Stomach (tissue), 9 donors: ENCODE results near the gene CEACAM4. TPM values are rescaled to one million over a fixed set of nuclear protein-coding genes. Genes with fewer than 3 reads are reported as not detected.
"Not testable (repeated sequence)": the region's sequence is repeated elsewhere in the genome, so short reads cannot be mapped to it uniquely, and the experiment has no call there.

ENCODE experiments used
- DNase-seq, 2 donors: peaks; one replicate each; pipeline versions ENCODE4 v3.0.0 to v3.0.0-alpha.2; 2013 to 2019
- H3K27ac ChIP-seq, 5 donors: fragments of 200-600 bp in 4 of 5; sonication (generic) in 4 of 5; one replicate each; pipeline ENCODE4 v1.5.1; 2013 to 2019; ENCODE audit warnings: mild to moderate bottlenecking in 1 of 5, moderate library complexity in 1 of 5
- H3K27me3 ChIP-seq, 3 donors: fragments of 200-600 bp; sonication (generic); one replicate each; pipeline ENCODE4 v1.5.1; 2017 to 2019; ENCODE audit warnings: mixed run types in 1 of 3
- H3K36me3 ChIP-seq, 4 donors: fragments of 200-600 bp; sonication (generic); 1 replicate in 3 of 4; 2 replicates in 1 of 4; pipeline ENCODE4 v1.5.1; 2016 to 2019
- H3K4me1 ChIP-seq, 4 donors: fragments of 200-600 bp; sonication (generic); one replicate each; pipeline ENCODE4 v1.5.1; 2016 to 2019
- H3K4me3 ChIP-seq, 4 donors: fragments of 200-600 bp; sonication (generic) in 3 of 4; one replicate each; pipeline ENCODE4 v1.5.1; 2016 to 2019; ENCODE audit warnings: mild to moderate bottlenecking in 1 of 4
- H3K9me3 ChIP-seq, 4 donors: fragments of 200-600 bp; sonication (generic); one replicate each; pipeline ENCODE4 v1.5.1; 2016 to 2019
- CTCF ChIP-seq, 7 experiments: fragments of 450-650 bp in 4 of 7; fragments of 200-600 bp in 3 of 7; sonication (generic) in 3 of 7; IDR thresholded peaks; one replicate each; pipeline ENCODE4 v1.5.1; 2016 to 2019; ENCODE audit warnings: antibody characterized with exemption in 7 of 7, control low read depth in 2 of 7, mild to moderate bottlenecking in 1 of 7
- EP300 ChIP-seq: sonication (generic); formaldehyde crosslinking; IDR thresholded peaks from one replicate; pipeline ENCODE4 v1.6.1; 2017; ENCODE audit warnings: antibody characterized with exemption
- POLR2A ChIP-seq, 4 donors: fragments of 450-650 bp; IDR thresholded peaks; one replicate each; pipeline ENCODE4 v1.6.1; 2016; ENCODE audit warnings: antibody characterized with exemption in 4 of 4, control low read depth in 2 of 4, mild to moderate bottlenecking in 1 of 4, moderate library complexity in 1 of 4
- POLR2AphosphoS5 ChIP-seq, 3 donors: sonication (generic); formaldehyde crosslinking; IDR thresholded peaks; one replicate each; pipeline ENCODE4 v1.6.1; 2016; ENCODE audit warnings: antibody characterized with exemption in 3 of 3
- WGBS, 5 donors: extraction: QIAGEN DNeasy Blood & Tissue Kit in 3 of 5; methylation state at CpG; one replicate each; pipeline versions ENCODE4 v1.1.5 to v1.1.7; 2013 to 2018; 5-methylcytosine and 5-hydroxymethylcytosine counted together
- intact Hi-C: fragments of 100-400 bp; cut with DNase I; formaldehyde crosslinking; loops from one replicate; pipeline ENCODE4 v1.15.1; 2023; ENCODE audit warnings: low total_unique reads
- polyA plus RNA-seq, 3 donors: library from polyadenylated mRNA; stranded (reverse); fragments of 200-250 nt; gene quantifications; one replicate each; pipeline ENCODE4 v1.2.3, GENCODE V29; 2013
- total RNA-seq, 5 donors: library from RNA; depleted of rRNA; stranded (reverse); fragments of >200 nt; gene quantifications; one replicate each; pipeline versions ENCODE4 v1.1.0 to v1.2.3, GENCODE V29; 2014 to 2016
- donor health status: healthy with polysubstance abuse.
- donor health status: Bipolar disorder and iron deficiency.
- donor health status: healthy.

CEACAM4 gene
- total and polyA plus RNA-seq, 8 donors: 0.63 to 8.3 (median 1.4) TPM; not detected in 4

DNA sequence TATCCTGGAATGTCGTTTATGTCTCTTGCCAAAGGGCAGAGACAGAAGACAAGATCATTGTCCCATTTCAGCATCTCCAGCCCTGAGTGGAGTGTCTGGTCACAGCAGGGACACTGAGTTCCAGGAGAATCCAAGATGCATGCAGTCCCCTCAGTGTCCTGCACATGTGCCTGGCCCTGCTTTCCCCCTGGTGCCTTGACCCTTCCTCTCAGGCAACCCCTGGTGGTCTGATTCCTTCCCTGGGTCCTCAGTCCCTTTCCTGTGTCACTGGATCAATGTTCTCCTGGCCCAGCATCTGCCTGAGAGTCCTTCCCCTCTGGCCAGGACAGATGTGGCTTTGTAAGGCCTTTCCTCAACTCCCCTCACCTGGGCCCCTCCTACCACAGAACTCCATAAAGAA, 41.9 kb downstream of the CEACAM4 start:
- peaks cover 0 to 36% (median 22%) of the 10 kb centered on the region in 4 donors for H3K9me3 ChIP-seq
- 63 to 82% (median 71%) methylated on average over 1 of the region's 1 CpG for WGBS, 5 donors
- intact Hi-C loops: no loop called here
- H3K27me3 ChIP-seq: peaks cover 0 to 21% (median 0%) of the 10 kb centered on the region in 3 donors
- H3K4me1 ChIP-seq: no peaks in the 10 kb centered on the region
- DNase-seq: no peak
- peaks cover 0 to 13% (median 4%) of the 10 kb centered on the region in 4 donors for H3K36me3 ChIP-seq
- TF ChIP-seq CTCF (IDR thresholded peaks at IDR 0.05) (no peak), POLR2AphosphoS5 (IDR thresholded peaks at IDR 0.05) (no peak), POLR2A (IDR thresholded peaks at IDR 0.05) (no peak), EP300 (no peak)
- H3K4me3 ChIP-seq: no peak overlapping the region
- no peak overlapping the region for H3K27ac ChIP-seq

GRCh38 chr19:41584260-41584810, 42.5 kb downstream of the CEACAM4 start:
- Histone ChIP-seq H3K4me1 (no peaks in the 10 kb centered on the region), H3K36me3 (peaks cover 0 to 13% (median 4%) of the 10 kb centered on the region in 4 donors), H3K4me3 (no peak overlapping the region), H3K9me3 (peaks cover 0 to 36% (median 22%) of the 10 kb centered on the region in 4 donors), H3K27ac (no peak overlapping the region), H3K27me3 (peaks cover 0 to 16% (median 0%) of the 10 kb centered on the region in 3 donors)
- DNase-seq: no peak
- intact Hi-C loops: no loop called here
- TF ChIP-seq CTCF (IDR thresholded peaks at IDR 0.05) (no peak), POLR2AphosphoS5 (IDR thresholded peaks at IDR 0.05) (no peak), POLR2A (IDR thresholded peaks at IDR 0.05) (no peak), EP300 (no peak)
- WGBS, 5 donors: 56 to 74% (median 62%) methylated on average over 5 to 6 of the region's 6 CpGs

DNA sequence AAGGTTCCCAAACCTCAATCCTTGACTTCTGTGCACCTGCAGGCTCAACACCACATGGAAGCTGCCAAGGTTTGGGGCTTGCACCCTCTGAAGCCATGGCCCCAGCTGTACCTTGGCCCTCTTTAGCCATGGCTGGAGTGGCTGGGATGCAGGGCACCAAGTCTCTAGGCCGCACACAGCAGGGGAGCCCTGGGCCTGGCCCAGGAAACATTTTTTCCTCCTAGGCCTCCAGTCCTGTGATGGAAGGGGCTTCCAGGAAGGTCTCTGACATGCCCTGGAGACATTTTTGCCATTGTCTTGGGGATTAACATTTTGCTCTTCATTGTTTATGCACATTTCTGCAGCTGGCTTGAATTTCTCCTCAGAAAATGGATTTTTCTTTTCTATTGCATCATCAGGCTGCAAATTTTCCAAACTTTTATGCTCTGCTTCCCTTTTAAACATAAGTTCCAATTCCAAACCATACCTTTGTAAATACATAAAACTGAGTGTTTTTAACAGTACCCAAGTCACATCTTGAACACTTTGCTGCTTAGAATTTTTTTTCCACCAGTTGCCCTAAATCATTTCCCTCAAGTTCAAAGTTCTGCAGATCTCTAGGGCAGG, 44.2 kb downstream of the CEACAM4 start:
- H3K4me1 ChIP-seq, DNase-seq, H3K4me3 ChIP-seq, intact Hi-C loops, H3K27me3 ChIP-seq, H3K27ac ChIP-seq: not testable (repeated sequence)
- Histone ChIP-seq H3K9me3 (peaks cover 0 to 36% (median 22%) of the 10 kb centered on the region in 4 donors), H3K36me3 (peaks cover 0 to 13% (median 4%) of the 10 kb centered on the region in 4 donors)
- 75 to 100% (median 83%) methylated on average over 1 of the region's 1 CpG for WGBS, 5 donors

GRCh38 chr19:41581068-41581467, 45.8 kb downstream of the CEACAM4 start:
- 57 to 70% (median 59%) methylated on average over 4 of the region's 4 CpGs for WGBS, 5 donors
- peaks cover 0 to 13% (median 4%) of the 10 kb centered on the region in 4 donors for H3K36me3 ChIP-seq

GRCh38 chr19:41578886-41579285, 48.0 kb downstream of the CEACAM4 start:
- DNase-seq: no peak
- intact Hi-C loops: no loop called here

More at GRCh38 chr19:41581068-41581467, 45.8 kb downstream of the CEACAM4 start:
- H3K4me1 ChIP-seq, H3K27me3 ChIP-seq, H3K27ac ChIP-seq, H3K4me3 ChIP-seq, intact Hi-C loops, DNase-seq: not testable (repeated sequence)
- H3K9me3 ChIP-seq: peaks cover 0 to 36% (median 22%) of the 10 kb centered on the region in 4 donors

More at GRCh38 chr19:41578886-41579285, 48.0 kb downstream of the CEACAM4 start:
- WGBS, 5 donors: 53 to 76% (median 60%) methylated on average over 2 of the region's 2 CpGs
- Histone ChIP-seq H3K4me3 (no peak overlapping the region), H3K9me3 (peaks cover 0 to 33% (median 22%) of the 10 kb centered on the region in 4 donors), H3K4me1 (no peaks in the 10 kb centered on the region), H3K27me3 (peaks cover 0 to 15% (median 0%) of the 10 kb centered on the region in 3 donors), H3K27ac (no peak overlapping the region), H3K36me3 (peaks cover 0 to 8% (median 2%) of the 10 kb centered on the region in 4 donors)
- TF ChIP-seq EP300 (no peak), POLR2A (IDR thresholded peaks at IDR 0.05) (no peak), CTCF (IDR thresholded peaks at IDR 0.05) (no peak), POLR2AphosphoS5 (IDR thresholded peaks at IDR 0.05) (no peak)
